HG03066 (cell line): ENCODE data around the gene EIF4EBP3.

Experiments used
- ATAC-seq: cut with Tn5 transposase; IDR thresholded peaks from one replicate; pipeline ENCODE4 v1.9.1; 2021; ENCODE audit warnings: low read depth; ENCODE audit not compliant: unreplicated experiment

The EIF4EBP3 gene

DNA sequence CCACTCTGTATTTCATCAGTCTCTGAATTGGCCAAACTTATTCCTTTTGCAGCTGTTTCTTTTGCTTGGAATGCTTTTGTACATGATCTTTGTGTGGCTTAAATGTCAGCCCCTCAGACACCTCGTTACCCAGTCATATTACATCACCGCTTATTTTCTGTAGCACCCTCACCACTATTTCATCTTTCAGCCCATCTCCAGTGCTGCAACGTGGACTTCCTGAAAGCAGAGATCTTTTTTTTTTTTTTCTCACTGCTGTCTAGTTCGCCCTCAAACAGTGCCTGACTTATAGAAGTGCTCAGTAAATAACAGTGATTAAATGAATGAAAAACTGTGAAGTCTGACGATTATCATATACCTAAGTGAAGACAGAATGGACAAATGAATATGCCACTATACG, 9.0 kb downstream of the EIF4EBP3 start:
- ATAC-seq: no peak

DNA sequence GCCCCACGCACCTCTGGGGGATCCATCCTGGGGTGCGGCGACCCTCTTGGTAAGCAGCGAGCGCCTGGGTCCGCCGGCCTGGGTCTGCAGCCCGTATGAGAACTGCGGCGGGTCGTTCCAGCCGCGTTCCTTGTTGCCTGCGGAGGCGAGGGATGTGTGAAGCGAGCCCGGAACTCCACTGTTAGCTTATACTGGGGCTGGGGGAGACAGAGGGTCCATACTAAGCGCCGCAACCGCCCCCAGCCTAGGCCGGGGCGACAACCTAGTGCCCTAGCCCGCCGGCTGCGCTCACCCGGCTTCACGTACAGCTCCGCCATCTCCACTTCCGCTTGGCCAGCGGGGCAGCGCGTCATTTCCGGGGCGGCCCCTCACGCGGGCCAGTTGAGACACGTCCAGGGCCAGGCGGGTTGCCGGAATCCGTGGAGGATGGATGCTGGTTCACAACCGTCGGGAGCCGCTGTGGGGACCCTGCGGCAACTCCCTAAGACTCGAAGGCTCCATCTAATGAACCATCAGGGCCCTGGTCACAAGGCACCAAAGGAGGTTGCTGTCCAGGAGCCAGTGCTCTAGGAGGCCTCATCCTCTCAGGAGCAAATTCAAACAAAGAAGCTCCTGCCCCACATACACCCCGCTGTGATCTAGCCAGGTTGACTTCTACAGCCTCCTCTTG, 9.8 kb downstream of the EIF4EBP3 start, which contains the start of gene SRA1:
TSS of gene SRA1 (minus strand) at position 338 of the 670 bp plus-strand sequence. CDS start at position 317, 21 bp downstream.
- ATAC-seq: peak; percentile 96

DNA sequence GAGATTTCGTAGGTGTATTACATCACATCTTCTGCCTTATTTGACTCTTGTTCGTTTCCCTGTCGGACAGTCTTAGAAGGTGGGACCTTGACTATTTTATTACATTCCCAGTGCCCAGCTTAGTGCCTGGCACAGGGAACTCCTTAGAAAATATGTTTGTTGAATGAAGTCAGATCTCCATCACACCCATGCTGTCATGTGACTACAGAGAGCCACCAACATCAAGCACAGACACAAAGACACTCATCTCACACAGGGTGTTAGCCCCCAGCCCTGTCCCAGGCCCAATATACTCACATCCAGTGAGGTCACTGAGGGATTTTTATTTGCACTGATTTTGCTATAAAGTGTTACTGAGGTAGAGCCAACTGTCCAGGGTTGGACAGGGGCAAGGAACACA, 10.5 kb downstream of the EIF4EBP3 start:
- no peak for ATAC-seq

DNA sequence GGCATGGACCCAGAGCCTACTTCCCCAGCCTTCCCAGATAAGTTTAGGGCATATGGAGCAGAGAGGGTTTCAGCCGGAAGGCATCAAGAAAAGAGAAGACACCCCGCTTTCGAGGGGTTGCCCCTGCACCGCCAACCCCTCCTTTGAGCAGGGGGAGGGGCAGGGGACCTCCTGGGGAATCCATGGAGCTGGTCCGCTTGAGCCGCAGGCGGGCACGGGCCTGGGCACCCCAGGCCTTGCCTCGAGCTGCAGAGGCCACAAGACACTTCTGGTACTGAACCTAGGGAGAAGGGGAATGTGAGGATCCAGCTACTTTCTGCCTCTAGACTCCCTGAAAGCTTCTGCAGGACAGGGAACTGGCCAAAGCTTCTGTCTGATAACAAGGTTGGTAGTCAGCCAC, 11.1 kb downstream of the EIF4EBP3 start:
- no peak for ATAC-seq

DNA sequence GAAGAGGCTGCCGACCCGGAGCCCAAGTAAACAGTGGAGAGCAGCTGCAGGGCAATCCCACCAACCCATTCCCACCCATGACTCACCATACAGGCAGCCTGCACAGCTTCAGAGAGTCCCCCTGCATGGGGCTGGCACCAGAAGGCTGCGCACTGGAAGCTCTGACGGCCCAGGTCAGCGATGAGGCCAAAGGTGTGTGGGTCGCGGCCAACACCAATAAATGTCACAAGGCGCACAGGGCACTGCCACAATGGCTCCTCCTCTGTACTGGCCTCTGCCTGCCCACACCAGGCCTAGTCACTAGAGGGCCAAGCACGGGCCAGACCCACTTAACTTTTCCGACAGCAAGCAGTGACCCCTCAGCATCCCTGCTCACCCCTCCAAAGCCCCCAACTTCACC, 12.8 kb downstream of the EIF4EBP3 start:
- no peak for ATAC-seq

DNA sequence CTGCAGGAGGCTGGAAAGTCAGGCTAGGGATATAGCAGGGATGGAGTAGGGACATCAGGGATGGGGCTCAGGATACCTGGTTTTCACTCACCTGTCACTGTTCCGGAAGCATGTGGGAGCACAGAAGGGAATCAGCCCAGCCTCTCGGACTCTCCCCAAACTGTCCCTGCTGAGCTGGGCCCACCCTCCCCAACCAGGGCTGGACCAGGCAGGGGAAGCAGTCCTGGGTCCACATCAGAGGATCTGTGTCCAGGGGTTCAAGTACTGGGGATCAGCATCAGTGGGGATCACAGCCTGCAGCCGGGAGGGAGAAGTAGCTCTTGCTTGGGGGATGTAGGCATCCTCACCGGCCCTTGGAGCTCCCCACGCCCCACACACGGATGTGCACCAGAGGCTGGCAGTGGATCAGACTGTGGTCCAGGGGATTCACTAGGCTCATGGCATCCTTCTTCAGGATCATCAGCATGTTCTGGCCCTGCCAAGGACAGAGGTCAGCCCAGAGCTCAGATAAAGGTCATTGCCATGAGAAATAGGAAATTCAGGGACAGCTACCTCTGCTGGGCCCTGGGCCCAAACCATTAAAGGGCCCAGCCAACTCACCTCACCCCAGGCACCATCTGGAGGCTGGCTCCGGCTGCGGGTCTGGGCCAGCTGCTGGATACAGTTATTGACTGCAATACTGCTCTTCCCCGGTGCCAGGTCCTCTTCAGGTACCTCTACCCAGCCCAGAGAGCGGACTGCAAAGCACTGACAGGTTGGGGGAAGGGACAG, 14.5 kb downstream of the EIF4EBP3 start:
- ATAC-seq: no peak

DNA sequence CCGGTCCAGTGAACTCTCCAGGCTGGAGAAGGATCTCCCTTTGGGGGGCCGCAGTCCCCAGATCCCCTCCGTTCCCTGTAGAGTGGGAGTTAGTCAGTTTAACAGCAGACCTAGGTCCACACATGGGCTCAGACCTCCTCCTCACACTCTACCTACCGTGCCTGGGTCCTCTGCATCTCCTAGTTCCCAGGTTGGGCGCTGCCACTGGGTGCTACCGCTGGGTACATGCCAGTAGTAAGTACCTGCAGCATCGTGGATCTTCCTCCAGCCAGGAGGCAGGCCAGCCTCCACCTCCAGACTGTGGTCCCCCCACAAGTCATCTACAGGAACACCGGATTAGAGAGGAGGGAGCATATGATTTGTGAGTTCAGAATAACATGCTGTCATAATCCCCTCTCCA, 16.1 kb downstream of the EIF4EBP3 start:
- no peak for ATAC-seq

DNA sequence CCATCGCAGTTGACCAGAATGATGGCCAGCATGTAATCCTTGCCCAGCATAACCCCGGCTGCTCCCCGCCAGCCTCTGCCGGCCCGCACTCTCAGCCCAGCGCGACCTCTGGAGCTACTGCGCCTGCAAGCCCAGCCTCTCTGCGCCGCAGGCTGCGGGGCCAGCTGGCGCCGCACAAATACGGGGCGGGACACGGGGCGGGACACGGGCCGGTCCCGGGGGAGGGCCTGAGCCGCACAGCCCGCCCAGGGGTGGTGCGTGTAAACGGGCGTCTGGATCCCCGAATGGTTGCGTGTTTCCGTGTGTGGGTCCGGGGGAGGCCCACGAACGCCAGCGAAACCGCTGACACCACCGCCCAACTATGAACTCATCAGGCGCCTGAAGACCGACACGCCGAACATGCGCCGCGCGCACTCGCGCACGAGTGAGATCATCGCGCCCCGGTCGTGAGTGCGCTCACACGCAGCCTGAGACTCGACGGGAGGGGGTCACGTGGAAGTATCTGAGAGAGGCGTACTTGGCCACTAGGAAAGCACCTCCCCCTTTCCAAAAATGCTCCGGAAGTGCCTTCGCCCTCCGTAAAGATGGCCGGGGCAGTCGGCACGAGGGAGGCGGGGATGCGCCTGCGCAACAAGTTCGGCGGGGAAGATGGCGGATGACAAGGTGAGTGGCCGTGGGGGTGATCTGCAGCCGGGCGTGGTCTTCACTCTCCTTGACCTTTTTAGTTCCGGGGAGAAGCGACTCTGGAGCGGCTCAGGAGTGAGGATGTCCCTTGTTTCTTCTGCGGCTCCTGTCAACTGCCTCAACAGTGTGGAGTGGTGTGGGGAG, 16.9 kb downstream of the EIF4EBP3 start, which contains the start of the genes APBB3 and SLC35A4:
TSS of gene APBB3 (minus strand) at position 403 of the 828 bp plus-strand sequence. CDS start at position 50, 353 bp downstream.
TSS of gene SLC35A4 (plus strand) at position 633 of the 828 bp plus-strand sequence. CDS start 2,342 bp downstream, outside the sequence.
- peak; percentile 84 for ATAC-seq

DNA sequence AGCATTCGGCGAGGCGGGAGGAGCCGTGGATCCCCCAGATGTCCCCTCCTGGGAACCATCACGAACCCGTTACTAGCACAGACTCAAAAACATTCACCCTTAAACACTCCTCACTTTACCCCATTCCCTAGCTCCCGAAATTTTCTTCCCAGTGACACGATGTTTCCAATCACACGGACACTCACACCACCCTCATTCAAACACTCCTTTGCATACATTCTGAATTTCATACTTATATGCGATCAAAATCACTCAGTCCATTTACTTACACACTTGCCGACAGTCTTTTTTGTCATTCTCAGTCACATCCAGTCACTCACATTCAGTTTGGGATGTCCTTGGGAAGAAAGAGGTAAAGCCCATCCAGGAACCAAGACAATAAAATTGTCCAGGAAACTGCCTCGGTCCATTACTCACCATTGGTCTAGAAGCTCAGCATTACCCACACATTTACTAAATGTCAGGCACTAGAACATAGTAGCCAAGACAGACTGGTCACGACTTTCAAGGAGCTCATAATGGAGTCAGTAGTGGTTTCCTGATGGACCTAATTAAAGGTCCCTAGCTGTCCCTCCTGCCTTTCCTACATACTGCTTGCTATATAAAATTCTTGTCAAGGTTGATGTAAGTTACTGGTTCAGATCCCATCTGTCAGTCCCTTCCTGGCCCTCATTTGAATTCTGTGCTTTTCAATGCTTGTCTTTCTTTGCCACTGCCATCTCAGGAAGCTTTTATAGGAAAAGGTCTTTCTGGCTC, 17.7 kb downstream of the EIF4EBP3 start:
- peak; percentile 1 for ATAC-seq

DNA sequence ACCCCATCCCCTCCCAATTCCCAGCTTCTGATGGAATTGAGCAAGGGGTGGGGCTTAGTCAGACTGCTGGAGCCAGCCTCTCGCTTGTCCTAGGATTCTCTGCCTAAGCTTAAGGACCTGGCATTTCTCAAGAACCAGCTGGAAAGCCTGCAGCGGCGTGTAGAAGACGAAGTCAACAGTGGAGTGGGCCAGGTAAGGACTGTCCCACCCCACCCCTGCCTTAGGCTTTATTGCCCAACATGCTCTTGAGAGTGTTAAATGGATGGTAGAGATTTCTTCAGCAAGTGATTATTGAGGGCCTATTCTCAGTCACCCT, 18.3 kb downstream of the EIF4EBP3 start:
- ATAC-seq: no peak

DNA sequence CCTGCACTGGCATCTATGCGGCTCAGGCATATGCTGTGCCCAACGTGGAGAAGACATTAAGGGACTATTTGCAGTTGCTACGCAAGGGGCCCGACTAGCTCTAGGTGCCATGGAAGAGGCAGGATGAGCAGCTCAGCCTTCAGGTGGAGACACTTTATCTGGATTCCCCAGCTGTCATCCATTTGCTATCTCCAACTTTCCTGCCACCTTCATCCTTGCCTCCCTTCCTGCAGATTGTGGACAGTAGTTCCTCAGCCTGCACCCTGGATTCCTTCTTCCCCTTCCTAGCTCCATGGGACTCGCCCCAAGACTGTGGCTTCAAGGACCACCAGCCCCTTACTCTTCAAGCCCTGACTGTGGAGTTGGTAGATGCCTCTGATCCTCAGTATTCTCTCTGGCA, 19.2 kb downstream of the EIF4EBP3 start:
- ATAC-seq: no peak

DNA sequence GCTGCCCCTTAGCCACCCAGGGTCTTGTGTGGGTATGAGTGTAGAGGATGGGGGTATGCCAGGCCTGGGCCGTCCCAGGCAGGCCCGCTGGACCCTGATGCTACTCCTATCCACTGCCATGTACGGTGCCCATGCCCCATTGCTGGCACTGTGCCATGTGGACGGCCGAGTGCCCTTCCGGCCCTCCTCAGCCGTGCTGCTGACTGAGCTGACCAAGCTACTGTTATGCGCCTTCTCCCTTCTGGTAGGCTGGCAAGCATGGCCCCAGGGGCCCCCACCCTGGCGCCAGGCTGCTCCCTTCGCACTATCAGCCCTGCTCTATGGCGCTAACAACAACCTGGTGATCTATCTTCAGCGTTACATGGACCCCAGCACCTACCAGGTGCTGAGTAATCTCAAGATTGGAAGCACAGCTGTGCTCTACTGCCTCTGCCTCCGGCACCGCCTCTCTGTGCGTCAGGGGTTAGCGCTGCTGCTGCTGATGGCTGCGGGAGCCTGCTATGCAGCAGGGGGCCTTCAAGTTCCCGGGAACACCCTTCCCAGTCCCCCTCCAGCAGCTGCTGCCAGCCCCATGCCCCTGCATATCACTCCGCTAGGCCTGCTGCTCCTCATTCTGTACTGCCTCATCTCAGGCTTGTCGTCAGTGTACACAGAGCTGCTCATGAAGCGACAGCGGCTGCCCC, 19.8 kb downstream of the EIF4EBP3 start:
- ATAC-seq: no peak

DNA sequence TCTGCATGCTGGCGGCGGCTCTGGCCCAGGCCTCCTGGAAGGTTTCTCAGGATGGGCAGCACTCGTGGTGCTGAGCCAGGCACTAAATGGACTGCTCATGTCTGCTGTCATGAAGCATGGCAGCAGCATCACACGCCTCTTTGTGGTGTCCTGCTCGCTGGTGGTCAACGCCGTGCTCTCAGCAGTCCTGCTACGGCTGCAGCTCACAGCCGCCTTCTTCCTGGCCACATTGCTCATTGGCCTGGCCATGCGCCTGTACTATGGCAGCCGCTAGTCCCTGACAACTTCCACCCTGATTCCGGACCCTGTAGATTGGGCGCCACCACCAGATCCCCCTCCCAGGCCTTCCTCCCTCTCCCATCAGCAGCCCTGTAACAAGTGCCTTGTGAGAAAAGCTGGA, 20.4 kb downstream of the EIF4EBP3 start:
- ATAC-seq: no peak

DNA sequence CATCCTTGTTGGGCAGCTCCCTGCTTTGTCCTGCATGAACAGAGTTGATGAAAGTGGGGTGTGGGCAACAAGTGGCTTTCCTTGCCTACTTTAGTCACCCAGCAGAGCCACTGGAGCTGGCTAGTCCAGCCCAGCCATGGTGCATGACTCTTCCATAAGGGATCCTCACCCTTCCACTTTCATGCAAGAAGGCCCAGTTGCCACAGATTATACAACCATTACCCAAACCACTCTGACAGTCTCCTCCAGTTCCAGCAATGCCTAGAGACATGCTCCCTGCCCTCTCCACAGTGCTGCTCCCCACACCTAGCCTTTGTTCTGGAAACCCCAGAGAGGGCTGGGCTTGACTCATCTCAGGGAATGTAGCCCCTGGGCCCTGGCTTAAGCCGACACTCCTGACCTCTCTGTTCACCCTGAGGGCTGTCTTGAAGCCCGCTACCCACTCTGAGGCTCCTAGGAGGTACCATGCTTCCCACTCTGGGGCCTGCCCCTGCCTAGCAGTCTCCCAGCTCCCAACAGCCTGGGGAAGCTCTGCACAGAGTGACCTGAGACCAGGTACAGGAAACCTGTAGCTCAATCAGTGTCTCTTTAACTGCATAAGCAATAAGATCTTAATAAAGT, 21.1 kb downstream of the EIF4EBP3 start:
- no peak for ATAC-seq

DNA sequence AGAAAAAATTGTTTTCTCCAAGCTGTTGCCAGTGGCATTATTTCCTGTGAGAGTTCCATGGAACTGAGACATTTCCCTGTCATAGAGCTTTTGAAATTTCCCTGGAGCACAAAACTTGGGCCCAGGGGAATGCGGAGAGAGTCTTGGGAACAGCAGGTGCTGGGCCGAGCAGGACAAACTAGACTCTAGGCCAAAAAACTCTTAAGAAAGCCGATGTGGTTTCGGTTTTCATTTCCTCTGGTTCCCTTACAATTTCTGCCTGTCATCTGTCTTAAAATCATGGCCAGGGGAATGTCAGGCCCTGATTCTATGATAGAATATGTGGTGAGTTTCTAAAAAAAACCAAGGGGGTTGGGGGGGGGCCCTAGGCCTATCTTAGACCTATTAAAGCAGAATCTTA, 21.7 kb downstream of the EIF4EBP3 start:
- no peak for ATAC-seq

DNA sequence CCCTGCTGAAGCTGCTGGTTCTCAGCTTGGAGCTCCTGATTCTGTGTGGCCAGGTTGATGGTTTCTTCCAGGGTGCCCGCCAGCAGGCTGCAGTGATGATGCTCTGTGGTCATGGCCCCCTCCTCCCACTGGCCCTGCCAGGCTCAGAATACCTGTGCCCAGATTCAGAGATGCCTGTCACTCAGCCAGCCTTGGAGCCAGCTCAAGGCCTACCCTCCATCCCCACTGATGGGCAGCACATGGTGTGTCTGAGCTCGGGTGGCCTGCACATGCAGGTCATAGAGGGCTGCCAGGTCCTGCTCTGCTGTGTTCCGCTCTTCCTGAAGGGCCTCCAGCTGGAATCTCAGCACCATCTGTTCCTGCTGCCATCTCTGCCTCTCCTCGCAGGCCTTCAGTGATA, 22.6 kb downstream of the EIF4EBP3 start:
- no peak for ATAC-seq

DNA sequence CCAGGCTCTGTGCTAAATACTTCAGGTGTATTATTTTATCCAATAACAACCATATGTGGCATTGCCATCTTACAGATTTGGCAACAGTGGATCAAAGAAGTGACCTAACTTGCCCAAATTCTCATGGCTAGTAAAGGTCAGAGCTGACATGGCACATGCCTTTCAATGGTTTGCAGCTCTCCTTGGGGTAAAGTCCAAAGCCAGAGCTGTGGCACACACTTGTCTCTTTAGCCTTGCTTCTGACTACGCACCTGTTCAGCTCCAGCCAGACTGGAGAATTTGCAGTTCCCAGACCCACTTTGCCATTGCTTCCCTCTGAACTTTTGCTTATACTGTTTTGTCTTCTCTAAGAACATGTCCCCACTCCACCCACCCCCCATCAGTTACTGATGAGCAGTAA, 23.0 kb downstream of the EIF4EBP3 start:
- no peak for ATAC-seq

DNA sequence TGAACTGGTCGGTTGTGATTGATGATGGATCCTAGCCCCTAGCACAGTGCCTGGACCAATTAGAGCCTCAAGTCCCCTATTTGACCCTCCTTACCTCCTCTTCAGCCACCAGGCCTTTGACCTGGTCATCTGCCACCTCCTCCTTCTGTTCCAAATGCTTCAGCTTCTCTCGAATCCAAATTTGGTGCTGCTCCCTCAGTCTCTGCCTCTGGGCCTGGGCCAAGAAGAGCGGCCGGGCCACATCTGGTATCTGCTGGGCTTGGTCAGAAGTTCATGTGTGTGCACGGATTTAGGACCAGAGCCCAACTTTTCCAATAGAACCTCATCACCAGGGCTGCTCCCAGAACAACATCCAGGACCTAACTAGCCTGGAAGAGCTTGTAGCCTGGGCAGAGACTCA, 23.6 kb downstream of the EIF4EBP3 start:
- no peak for ATAC-seq

DNA sequence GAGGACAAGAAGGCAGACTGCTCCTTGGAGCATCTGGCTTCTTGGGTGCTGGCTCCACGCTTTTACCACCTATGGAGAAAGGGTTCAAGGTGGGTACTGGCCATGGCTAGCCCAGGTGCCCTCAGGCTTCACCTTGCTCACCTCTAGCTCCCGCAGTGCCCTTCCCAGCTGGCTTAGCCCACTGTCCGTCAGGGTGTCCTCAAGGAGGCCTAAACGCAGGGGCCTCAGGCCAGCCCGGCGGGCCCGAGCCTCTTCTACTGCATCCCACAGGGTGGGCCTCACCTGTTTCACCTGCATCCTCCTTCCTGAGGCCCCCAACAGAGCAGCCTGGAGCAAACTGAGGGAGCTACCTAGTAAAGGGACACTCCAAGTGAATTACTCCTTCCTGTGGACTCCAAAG, 26.2 kb downstream of the EIF4EBP3 start:
- ATAC-seq: no peak
